KOPT-K1 (cell line): ENCODE results near the gene CCM2L.

ENCODE experiments used
- H3K27ac ChIP-seq: fragments of 200-600 bp; sonication (generic); 2 replicates; pipeline ENCODE4 v1.5.1; 2016; ENCODE audit warnings: antibody characterized with exemption, mild to moderate bottlenecking, low read depth, low read length; ENCODE audit not compliant: poor library complexity, severe bottlenecking
- H3K36me3 ChIP-seq: fragments of 200-600 bp; sonication (generic); 2 replicates; pipeline ENCODE4 v1.5.1; 2017; ENCODE audit warnings: antibody characterized with exemption, mild to moderate bottlenecking, low read length, moderate library complexity; ENCODE audit not compliant: insufficient read depth
- H3K9me3 ChIP-seq: fragments of 200-600 bp; sonication (generic); 2 replicates; pipeline ENCODE4 v1.5.1; 2017; ENCODE audit warnings: antibody characterized with exemption, low read length, mild to moderate bottlenecking; ENCODE audit not compliant: insufficient read depth, poor library complexity, severe bottlenecking

The CCM2L gene

GRCh38 chr20:32071395-32072167 is 61.3 kb downstream of the CCM2L start:
- Histone ChIP-seq H3K9me3 (no peaks in the 10 kb centered on the region), H3K27ac (no peak overlapping the region), H3K36me3 (no peaks in the 10 kb centered on the region)

GRCh38 chr20:32072168-32072750 is 62.0 kb downstream of the CCM2L start:
- no peaks in the 10 kb centered on the region for H3K9me3 ChIP-seq
- H3K36me3 ChIP-seq: no peaks in the 10 kb centered on the region
- no peak overlapping the region for H3K27ac ChIP-seq

GRCh38 chr20:32075534-32075933 is 65.3 kb downstream of the CCM2L start:
- no peak overlapping the region for H3K27ac ChIP-seq
- H3K9me3 ChIP-seq: no peaks in the 10 kb centered on the region
- no peaks in the 10 kb centered on the region for H3K36me3 ChIP-seq

- Histone ChIP-seq H3K9me3 (no peaks in the 10 kb centered on the region), H3K27ac (no peak overlapping the region), H3K36me3 (no peaks in the 10 kb centered on the region)
These were observed 67.0 kb downstream of the CCM2L start for GRCh38 chr20:32077190-32077589.

GRCh38 chr20:32078322-32078721 is 68.1 kb downstream of the CCM2L start:
- Histone ChIP-seq H3K9me3 (no peaks in the 10 kb centered on the region), H3K27ac (no peak overlapping the region), H3K36me3 (no peaks in the 10 kb centered on the region)

GRCh38 chr20:32078791-32079190 is 68.6 kb downstream of the CCM2L start:
- Histone ChIP-seq H3K27ac (no peak overlapping the region), H3K36me3 (no peaks in the 10 kb centered on the region), H3K9me3 (no peaks in the 10 kb centered on the region)

GRCh38 chr20:32079655-32080109 is 69.4 kb downstream of the CCM2L start:
- no peak overlapping the region for H3K27ac ChIP-seq

GRCh38 chr20:32080783-32081182 is 70.5 kb downstream of the CCM2L start:
- no peak overlapping the region for H3K27ac ChIP-seq
- H3K9me3 ChIP-seq: no peaks in the 10 kb centered on the region
- no peaks in the 10 kb centered on the region for H3K36me3 ChIP-seq

More at GRCh38 chr20:32079655-32080109, 69.4 kb downstream of the CCM2L start:
- H3K36me3 ChIP-seq: no peaks in the 10 kb centered on the region
- H3K9me3 ChIP-seq: no peaks in the 10 kb centered on the region
